Measurements from ENCODE around the gene SFT2D2.
"Not testable (repeated sequence)": the region's sequence is repeated elsewhere in the genome, so short reads cannot be mapped to it uniquely, and the experiment has no call there.

DNA sequence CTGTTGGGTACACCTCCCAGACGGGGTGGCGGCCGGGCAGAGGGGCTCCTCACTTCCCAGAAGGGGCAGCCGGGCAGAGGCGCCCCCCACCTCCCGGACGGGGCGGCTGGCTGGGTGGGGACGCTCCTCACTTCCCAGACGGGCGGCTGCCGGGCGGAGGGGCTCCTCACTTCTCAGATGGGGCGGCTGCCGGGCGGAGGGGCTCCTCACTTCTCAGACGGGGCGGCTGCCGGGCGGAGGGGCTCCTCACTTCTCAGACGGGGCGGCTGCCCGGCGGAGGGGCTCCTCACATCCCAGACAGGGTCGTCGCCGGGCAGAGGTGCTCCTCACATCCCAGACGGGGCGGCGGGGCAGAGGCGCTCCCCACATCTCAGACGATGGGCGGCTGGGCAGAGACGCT lies 18.1 kb upstream of the SFT2D2 start:
- not testable (repeated sequence) for TF ChIP-seq CTCF, POLR2A (IDR thresholded peaks at IDR 0.05)
